ENCODE results near the gene NAA60. TPM values are rescaled to one million over a fixed set of nuclear protein-coding genes. Genes with fewer than 3 reads are reported as not detected.

The NAA60 gene
- total RNA-seq, 4 donors from 2014 or later = 80.9 to 110 (median 96.8) TPM

DNA sequence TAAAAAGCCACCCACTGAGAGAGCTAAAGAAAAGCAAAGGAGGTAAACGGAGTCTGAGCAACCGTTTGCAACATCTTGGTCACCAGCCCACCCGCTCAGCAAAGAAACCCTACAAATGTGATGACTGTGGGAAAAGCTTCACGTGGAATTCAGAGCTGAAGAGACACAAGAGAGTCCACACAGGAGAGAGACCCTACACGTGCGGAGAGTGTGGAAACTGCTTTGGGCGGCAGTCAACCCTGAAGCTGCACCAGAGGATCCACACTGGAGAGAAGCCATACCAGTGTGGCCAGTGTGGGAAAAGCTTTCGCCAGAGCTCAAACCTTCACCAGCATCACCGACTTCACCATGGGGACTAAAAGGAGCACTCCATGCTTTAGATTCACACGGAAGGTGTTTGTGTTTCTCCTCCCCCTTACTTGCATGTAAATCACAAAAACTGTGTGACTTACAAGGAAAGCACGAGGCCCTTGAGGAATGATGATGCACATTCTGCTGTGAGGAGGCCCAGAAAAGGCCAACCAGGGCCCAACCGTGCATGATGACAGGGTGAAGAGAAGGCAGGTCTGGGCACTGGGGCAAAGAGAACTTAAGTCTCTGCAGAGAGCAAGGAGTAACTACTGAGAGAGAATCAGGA, 34.8 kb upstream of the NAA60 start:
- DNase-seq = no peak
- Histone ChIP-seq H3K36me3 (peaks cover 0 to 54% (median 4%) of the 10 kb centered on the region in 3 donors), H3K9me3 (peaks cover 0 to 77% (median 41%) of the 10 kb centered on the region in 4 donors), H3K4me3 (no peak overlapping the region), H3K4me1 (no peaks in the 10 kb centered on the region), H3K27ac (no peak overlapping the region), H3K27me3 (no peaks in the 10 kb centered on the region)
- no peak for TF ChIP-seq CTCF (IDR thresholded peaks at IDR 0.05)
- TF ChIP-seq POLR2A (IDR thresholded peaks at IDR 0.05) = no peak

DNA sequence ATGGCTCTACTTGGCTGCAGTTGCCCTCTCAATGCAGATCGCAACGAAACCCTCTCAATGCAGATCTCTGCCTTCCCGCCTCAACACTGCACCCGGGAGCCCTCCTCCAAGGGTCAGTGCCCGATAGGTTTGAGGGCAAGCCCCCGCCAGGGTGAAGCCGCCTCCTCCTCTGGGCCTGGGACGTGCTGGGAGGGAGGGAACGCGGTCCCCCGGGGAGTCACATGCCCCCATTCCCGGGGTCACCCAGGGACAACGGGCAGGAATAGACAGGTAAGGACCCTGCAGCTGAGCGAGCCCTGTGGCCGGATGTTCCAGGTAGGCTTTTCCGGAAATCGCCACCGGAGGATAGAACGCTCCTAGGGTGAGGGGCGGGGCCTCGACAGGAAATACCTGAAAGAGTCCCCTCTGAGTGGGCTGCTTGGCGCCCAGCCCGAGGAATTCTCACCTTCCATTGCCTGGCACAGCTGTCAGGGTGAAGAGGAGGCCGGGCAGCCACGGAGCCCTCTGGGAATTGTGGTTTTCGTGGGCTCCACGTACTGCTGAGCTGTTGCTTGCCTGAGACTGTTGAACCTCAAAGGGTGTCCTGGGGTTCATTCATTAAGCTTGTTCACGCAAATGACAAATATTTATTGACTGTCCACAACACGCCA, 29.6 kb upstream of the NAA60 start:
- Histone ChIP-seq H3K9me3 (peaks cover 0 to 56% (median 27%) of the 10 kb centered on the region in 4 donors), H3K4me1 (no peaks in the 10 kb centered on the region), H3K36me3 (peaks cover 0 to 2% (median 0%) of the 10 kb centered on the region in 3 donors), H3K4me3 (no peak overlapping the region), H3K27ac (no peak overlapping the region), H3K27me3 (no peaks in the 10 kb centered on the region)
- no peak for DNase-seq
- TF ChIP-seq POLR2A (IDR thresholded peaks at IDR 0.05) = no peak
- no peak for TF ChIP-seq CTCF (IDR thresholded peaks at IDR 0.05)

- peak in 1 of 3 donors; percentile 63 for DNase-seq
- Histone ChIP-seq H3K4me1 (no peaks in the 10 kb centered on the region), H3K9me3 (no peaks in the 10 kb centered on the region), H3K36me3 (peaks cover 0 to 8% (median 0%) of the 10 kb centered on the region in 3 donors), H3K27me3 (no peaks in the 10 kb centered on the region), H3K27ac (no peak overlapping the region), H3K4me3 (peak overlapping the region in 2 of 4 donors; percentile 20 to 21)
- TF ChIP-seq CTCF (IDR thresholded peaks at IDR 0.05) = no peak
- TF ChIP-seq POLR2A (IDR thresholded peaks at IDR 0.05) = no peak
These were observed 11.7 kb upstream of the NAA60 start for GRCh38 chr16:3431779-3432219.

DNA sequence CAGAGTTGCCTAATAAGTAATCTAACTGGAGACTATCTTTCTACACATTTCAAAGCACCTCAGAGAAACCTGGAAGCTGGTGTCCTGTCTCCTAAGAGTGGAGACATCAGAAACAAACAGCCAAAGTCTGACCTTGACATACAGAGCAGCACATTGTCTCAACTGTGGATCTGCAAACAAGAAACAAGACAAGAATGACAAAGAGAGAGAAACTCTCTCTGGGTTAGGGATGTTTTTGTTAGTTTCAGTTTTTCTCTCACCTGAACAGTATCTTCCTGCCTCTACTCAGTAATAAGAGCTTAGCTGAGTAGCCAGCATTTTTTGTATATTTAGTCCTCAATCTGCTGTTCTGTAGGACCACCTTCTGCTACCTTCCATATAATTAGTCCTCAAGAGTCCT, 9.1 kb upstream of the NAA60 start:
- Histone ChIP-seq H3K4me3 (no peak overlapping the region), H3K27me3 (no peaks in the 10 kb centered on the region), H3K36me3 (peaks cover 0 to 16% (median 0%) of the 10 kb centered on the region in 3 donors), H3K9me3 (no peaks in the 10 kb centered on the region), H3K27ac (no peak overlapping the region), H3K4me1 (no peaks in the 10 kb centered on the region)
- TF ChIP-seq POLR2A (IDR thresholded peaks at IDR 0.05) = no peak
- no peak for TF ChIP-seq CTCF (IDR thresholded peaks at IDR 0.05)
- no peak for DNase-seq

GRCh38 chr16:3439637-3440036, 3.8 kb upstream of the NAA60 start:
- DNase-seq = no peak
- no peak for TF ChIP-seq CTCF (IDR thresholded peaks at IDR 0.05)
- TF ChIP-seq POLR2A (IDR thresholded peaks at IDR 0.05) = no peak
- no peak overlapping the region for H3K4me3 ChIP-seq
- H3K27ac ChIP-seq = no peak overlapping the region
- peaks cover 0 to 21% (median 0%) of the 10 kb centered on the region in 3 donors for H3K36me3 ChIP-seq
- no peaks in the 10 kb centered on the region for H3K9me3 ChIP-seq
- no peaks in the 10 kb centered on the region for H3K27me3 ChIP-seq
- no peaks in the 10 kb centered on the region for H3K4me1 ChIP-seq

Data from Peyer's patch (tissue), 4 donors.